ENCODE data around the gene MRTFB. TPM values are rescaled to one million over a fixed set of nuclear protein-coding genes. Genes with fewer than 3 reads are reported as not detected.

Gene MRTFB
- total and polyA plus RNA-seq, 2 experiments from 2014 or later: 13.9 to 22.2 TPM

DNA sequence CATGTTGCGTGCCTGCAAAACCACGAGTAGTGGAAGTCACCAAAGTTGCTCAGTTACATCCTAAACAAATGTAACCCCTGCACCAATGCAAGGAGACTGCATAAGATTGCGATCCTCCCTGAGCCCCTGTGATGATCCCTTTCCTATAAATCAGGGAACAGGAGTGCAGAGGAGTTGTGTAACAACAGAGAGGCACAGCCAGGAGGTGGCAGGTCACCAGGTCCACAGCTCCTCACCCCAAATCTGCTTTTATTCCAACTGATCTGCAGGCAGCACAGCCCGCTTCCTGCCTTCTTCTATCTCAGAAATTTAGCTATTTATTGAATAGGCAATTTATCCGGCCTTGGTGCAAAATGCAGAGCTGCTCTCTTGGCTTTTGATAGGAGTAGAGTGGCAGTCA is 36.0 kb upstream of the MRTFB start:
- Histone ChIP-seq H3K79me2 (replicated peaks; ENCODE audit: insufficient read depth) (no peaks in the 10 kb centered on the region), H3K27me3 (ENCODE audit: insufficient read depth) (no peaks in the 10 kb centered on the region), H2AFZ (peak overlapping the region; percentile 59; the same call in 1 of the 2 replicates), H3K9me2 (ENCODE audit: insufficient read depth) (no peaks in the 10 kb centered on the region; the same call in none of the 2 replicates), H3K4me3 (no peak overlapping the region), H3F3A (replicated peaks; ENCODE audit: low read depth) (no peaks in the 10 kb centered on the region), H3K27ac (ENCODE audit: low read depth) (no peak overlapping the region), H3K4me2 (no peak overlapping the region), H4K20me1 (replicated peaks; ENCODE audit: insufficient read depth) (no peaks in the 10 kb centered on the region), H3K36me3 (ENCODE audit: insufficient read depth) (no peaks in the 10 kb centered on the region), H3K4me1 (ENCODE audit: insufficient read depth) (no peaks in the 10 kb centered on the region)
- H3K36me3 Mint-ChIP-seq (ENCODE audit: low read depth): no peaks in the 10 kb centered on the region; the same call in 2 of the 3 replicates
- ATAC-seq: no peak
- no peak overlapping the region for H3K27ac Mint-ChIP-seq
- no peak overlapping the region for H3K4me3 Mint-ChIP-seq
- TF ChIP-seq EZH2phosphoT487 (IDR thresholded peaks at IDR 0.05; ENCODE audit: unreplicated experiment) (no peak), ZNF462 (CRISPR knock-in tag; IDR thresholded peaks at IDR 0.05) (no peak), CREB1 (CRISPR knock-in tag; IDR thresholded peaks at IDR 0.05; ENCODE audit: low read depth) (no peak), STAT1 (IDR thresholded peaks at IDR 0.05; ENCODE audit: unreplicated experiment) (no peak), ZNF114 (CRISPR knock-in tag; IDR thresholded peaks at IDR 0.05) (no peak), ZNF331 (CRISPR knock-in tag; IDR thresholded peaks at IDR 0.05; ENCODE audit: low read depth) (no peak), JUNB (IDR thresholded peaks at IDR 0.05; ENCODE audit: unreplicated experiment) (no peak), CTCF (conservative IDR thresholded peaks at IDR 0.05; ENCODE audit: low read depth in 2 of 2) (no peak), POLR2AphosphoS5 (IDR thresholded peaks at IDR 0.05; ENCODE audit: low read depth) (no peak), EZH2 (IDR thresholded peaks at IDR 0.05; ENCODE audit: low read depth, unreplicated experiment) (no peak), NANOG (IDR thresholded peaks at IDR 0.05; ENCODE audit: borderline replicate concordance) (no peak)
- TF ChIP-seq, protein P1, sequence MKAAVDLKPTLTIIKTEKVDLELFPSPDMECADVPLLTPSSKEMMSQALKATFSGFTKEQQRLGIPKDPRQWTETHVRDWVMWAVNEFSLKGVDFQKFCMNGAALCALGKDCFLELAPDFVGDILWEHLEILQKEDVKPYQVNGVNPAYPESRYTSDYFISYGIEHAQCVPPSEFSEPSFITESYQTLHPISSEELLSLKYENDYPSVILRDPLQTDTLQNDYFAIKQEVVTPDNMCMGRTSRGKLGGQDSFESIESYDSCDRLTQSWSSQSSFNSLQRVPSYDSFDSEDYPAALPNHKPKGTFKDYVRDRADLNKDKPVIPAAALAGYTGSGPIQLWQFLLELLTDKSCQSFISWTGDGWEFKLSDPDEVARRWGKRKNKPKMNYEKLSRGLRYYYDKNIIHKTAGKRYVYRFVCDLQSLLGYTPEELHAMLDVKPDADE (IDR thresholded peaks at IDR 0.05): no peak
- TF ChIP-seq, protein P2, sequence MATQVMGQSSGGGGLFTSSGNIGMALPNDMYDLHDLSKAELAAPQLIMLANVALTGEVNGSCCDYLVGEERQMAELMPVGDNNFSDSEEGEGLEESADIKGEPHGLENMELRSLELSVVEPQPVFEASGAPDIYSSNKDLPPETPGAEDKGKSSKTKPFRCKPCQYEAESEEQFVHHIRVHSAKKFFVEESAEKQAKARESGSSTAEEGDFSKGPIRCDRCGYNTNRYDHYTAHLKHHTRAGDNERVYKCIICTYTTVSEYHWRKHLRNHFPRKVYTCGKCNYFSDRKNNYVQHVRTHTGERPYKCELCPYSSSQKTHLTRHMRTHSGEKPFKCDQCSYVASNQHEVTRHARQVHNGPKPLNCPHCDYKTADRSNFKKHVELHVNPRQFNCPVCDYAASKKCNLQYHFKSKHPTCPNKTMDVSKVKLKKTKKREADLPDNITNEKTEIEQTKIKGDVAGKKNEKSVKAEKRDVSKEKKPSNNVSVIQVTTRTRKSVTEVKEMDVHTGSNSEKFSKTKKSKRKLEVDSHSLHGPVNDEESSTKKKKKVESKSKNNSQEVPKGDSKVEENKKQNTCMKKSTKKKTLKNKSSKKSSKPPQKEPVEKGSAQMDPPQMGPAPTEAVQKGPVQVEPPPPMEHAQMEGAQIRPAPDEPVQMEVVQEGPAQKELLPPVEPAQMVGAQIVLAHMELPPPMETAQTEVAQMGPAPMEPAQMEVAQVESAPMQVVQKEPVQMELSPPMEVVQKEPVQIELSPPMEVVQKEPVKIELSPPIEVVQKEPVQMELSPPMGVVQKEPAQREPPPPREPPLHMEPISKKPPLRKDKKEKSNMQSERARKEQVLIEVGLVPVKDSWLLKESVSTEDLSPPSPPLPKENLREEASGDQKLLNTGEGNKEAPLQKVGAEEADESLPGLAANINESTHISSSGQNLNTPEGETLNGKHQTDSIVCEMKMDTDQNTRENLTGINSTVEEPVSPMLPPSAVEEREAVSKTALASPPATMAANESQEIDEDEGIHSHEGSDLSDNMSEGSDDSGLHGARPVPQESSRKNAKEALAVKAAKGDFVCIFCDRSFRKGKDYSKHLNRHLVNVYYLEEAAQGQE (IDR thresholded peaks at IDR 0.05; ENCODE audit: unreplicated experiment): no peak
- H3K27me3 Mint-ChIP-seq (ENCODE audit: insufficient read depth, low read depth, poor library complexity): no peaks in the 10 kb centered on the region
- no peaks in the 10 kb centered on the region for H3K4me1 Mint-ChIP-seq
- H3K9me3 Mint-ChIP-seq: peaks cover 2% of the 10 kb centered on the region; the same call in 2 of the 3 replicates
- no peak for DNase-seq (ENCODE audit: low spot score)
